HG03442 (cell line): ENCODE data around the gene H19.

Experiments used
- ATAC-seq: cut with Tn5 transposase; IDR thresholded peaks from one replicate; pipeline ENCODE4 v1.9.1; 2021; ENCODE audit warnings: mild to moderate bottlenecking, moderate library complexity; ENCODE audit not compliant: unreplicated experiment

H19 gene

GRCh38 chr11:1987024-1987423 lies 10.6 kb downstream of the H19 start:
- ATAC-seq, result no peak

DNA sequence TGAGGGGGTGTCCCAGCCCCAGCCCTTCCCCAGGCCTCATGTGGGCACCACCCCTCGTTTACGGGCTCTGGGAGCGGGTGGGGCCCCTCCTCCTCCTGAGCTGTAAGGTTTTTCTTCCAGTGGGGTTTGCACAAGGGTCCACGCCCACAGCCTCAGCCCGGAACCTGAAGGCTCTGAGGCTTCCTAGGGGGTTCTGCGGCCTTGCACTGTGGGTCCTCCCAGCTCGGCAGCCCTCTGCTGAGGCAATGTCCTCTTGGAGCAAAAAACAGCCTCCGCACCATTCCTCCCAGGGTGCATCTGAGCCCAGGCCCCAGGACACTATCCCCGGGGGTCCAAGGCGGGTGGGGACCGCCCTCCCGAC lies 14.1 kb downstream of the H19 start:
- ATAC-seq, result no peak

DNA sequence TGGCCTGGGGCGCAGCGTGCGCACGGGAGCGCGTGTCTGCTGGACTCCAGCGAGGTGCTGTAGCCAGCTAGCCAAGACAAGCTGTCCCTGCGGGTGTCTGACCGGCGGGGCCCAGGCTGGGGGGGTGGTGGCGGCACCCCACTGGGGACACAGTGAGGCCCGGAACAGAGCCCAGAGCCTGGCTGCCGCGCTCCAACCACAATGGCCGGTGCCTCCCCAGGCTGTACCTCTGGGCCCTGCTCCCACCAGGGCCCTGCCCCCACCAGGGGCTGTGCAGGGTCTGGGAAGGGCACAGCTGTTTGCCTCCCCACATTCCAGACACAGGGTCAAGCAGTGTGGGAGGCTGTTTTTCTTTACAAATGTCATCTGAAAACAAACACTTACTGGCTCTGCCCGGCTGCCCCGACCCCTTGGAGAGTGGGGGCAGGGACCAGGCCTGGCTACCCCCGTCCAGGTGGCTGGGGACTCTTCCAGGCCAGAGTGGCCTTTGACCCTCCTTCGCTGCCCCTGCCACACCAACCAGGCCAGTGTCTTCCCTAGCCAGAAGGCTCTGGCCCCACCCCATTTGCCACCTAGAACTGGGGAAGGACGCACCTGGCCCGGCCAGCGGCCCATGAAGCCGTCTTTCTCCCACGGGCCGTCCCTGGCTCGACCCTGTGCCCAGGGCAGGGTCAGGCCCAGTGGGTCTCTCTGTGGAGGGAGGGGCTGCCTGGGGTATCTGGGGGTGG lies 14.6 kb downstream of the H19 start:
- no peak for ATAC-seq

GRCh38 chr11:1979607-1980006 lies 18.0 kb downstream of the H19 start:
- no peak for ATAC-seq

GRCh38 chr11:1978720-1979473 lies 18.7 kb downstream of the H19 start:
- ATAC-seq, result no peak

DNA sequence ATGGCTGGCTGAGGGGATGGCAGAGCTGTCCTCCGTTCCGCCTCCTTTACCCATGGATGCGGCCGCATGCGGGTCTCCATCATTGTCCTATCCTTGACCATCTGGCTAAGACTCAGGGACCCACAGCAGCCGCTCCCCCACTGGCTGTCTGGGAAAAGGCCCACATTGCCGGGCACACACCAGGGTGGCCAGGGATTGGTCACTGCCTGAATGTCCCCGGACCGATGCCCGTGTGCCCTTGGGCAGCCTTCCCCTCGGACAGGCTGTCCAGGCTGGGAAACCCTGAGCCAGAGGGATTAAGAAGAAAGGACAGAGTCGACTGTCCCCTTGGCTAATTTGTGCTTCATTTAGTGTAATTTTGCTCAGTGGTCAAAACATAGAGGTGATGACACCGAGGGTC lies 22.5 kb downstream of the H19 start:
- ATAC-seq, result no peak

GRCh38 chr11:1970956-1971355 lies 26.7 kb downstream of the H19 start:
- no peak for ATAC-seq

- no peak for ATAC-seq
These were observed 27.9 kb downstream of the H19 start for GRCh38 chr11:1969776-1970175.

GRCh38 chr11:1969035-1969434 lies 28.6 kb downstream of the H19 start:
- ATAC-seq, result no peak

GRCh38 chr11:1968454-1969002 lies 29.1 kb downstream of the H19 start:
- ATAC-seq, result no peak

DNA sequence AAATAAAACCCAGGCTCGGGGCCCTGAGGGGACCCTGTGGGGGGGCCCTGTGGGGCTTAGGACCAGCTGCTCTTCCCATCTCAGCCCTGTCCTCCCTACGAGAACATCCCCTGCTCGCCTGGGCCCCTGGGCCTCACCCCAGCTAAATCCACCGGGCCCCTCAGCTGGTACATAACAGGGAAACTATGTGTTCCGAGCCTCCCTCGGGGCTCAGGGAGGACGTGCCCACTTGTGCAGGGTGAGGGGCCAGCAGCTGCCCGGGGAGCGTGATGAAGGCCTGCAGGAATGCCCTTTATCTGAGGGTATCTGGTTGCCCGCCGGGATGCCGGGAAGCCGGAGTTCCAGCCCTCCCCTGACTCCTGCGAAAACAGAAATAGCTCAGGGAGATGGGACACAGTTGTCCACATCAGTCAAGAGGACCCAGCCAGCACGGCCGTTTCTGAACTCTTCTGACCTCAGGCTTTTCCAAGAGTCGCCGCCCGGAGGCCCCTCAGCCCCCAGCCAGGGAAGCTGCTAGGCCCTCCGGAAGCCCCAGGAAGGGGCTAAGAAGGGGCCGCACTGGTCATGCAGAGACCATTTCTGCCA lies 29.9 kb downstream of the H19 start:
- ATAC-seq, result no peak

DNA sequence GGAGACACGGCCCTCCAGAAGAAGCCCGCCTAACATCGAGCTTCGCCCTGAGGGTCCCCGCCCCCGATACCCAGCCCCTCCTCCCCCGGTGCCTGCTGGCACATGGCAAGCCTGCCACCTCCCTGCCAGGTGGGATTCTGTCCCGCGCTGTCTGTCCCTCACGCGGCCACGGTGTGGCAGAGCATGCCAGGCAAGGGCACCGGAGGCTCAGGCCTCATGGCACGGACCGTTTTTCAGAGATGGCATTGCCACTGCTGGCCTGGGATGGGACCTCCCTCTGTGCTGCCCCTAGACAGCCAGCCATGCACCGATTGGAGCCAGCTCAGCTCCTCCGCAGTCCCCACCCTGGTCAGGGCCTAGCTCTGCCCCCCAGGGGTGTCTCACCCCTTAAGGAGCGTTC lies 31.1 kb downstream of the H19 start:
- no peak for ATAC-seq

DNA sequence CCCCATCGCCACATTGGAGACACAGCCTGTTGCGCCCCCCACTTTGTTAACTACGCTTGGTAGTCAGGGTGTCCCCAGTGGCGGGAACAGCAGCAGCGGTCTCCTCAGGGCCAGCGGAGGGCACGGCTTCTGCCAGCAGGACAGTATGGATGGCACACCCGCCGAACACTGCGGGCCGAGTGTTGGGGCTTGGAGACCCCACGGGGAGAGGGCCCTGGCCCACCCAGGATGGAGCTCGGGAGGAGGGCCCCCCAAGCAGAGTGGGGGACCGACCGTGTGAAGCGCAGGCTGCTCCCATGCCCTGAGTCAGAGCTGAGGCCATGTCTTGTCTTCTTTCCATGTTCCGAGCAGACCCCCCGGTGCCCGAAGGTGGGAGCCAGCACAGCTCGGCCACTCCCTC lies 32.7 kb downstream of the H19 start:
- no peak for ATAC-seq

DNA sequence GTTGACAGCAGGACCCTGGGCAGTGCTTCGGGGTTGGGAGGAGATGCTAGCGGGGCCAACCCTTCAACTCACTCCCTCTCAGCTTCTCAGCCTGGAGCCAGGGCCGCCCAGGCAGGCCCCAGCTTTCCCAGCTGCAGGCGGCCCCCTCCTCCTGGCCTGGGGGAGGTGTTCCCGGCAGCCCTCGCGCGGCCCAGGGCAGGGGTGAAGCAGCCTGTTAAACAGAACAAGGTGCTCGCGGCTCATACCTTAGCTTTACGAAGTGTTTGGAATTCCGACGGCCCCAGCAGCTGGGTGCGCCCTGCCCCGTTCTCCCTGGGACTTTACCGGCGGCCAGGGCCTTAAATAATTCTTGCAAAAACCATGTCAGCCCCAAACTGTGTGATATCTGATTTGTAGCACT lies 33.3 kb downstream of the H19 start:
- ATAC-seq, result no peak

DNA sequence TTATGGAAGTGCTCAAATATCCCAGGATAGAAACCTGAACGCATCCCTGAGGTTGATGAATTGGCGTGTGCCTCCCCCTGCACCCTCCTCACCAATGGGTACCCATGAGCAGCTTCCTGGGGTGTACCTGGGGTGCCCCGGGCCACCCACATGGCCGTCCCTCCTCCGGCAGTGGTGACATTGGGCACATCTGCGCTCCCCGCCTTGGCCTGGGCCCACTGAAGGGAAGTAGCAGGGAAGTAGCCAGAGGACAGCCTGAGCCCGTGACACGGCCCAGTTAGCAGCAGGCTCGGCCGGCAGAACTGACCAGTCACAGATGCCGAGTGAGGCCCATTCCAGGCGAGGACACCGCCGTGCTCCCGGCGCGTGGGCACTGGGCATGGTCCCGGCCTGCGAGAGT lies 33.8 kb downstream of the H19 start:
- no peak for ATAC-seq

DNA sequence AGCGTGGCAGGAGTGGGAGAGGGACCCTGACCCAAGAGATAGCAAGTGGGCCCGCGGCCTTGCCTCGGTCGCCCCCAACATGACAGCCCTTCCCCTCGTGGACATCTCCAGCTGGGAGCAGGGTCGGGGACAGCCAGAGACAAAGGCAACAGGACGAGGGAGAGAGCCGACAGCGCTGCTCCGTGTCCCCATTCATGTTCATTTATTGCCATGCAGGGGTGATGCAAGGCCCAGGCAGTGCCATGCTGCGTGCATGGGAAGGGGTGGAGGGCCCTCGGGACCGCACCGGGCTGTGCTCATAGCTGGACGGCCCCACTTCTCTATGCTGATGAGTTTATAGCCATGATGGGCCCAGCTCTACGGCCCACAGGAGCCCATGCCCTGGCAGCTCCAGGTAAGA lies 37.9 kb downstream of the H19 start:
- ATAC-seq, result no peak

DNA sequence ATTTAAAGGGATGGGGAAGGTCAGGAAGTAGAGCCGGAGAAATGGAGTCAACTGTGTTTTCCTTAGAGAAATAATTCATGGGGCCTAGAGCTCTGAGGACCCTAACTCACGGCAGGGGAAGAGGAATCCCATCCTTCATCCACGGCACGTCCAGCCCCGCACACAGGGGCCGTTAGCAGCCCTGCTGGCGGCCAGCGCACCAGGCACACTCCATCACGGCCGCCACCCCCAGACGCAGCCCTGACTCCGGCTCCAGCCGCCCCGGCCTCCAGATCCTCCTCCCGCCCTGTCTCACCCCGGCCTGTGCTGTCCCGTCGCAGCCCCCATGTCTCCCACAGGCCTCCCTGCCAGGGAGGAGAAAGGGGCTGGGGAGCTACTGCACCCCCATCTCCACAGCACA lies 39.3 kb downstream of the H19 start:
- ATAC-seq, result no peak

DNA sequence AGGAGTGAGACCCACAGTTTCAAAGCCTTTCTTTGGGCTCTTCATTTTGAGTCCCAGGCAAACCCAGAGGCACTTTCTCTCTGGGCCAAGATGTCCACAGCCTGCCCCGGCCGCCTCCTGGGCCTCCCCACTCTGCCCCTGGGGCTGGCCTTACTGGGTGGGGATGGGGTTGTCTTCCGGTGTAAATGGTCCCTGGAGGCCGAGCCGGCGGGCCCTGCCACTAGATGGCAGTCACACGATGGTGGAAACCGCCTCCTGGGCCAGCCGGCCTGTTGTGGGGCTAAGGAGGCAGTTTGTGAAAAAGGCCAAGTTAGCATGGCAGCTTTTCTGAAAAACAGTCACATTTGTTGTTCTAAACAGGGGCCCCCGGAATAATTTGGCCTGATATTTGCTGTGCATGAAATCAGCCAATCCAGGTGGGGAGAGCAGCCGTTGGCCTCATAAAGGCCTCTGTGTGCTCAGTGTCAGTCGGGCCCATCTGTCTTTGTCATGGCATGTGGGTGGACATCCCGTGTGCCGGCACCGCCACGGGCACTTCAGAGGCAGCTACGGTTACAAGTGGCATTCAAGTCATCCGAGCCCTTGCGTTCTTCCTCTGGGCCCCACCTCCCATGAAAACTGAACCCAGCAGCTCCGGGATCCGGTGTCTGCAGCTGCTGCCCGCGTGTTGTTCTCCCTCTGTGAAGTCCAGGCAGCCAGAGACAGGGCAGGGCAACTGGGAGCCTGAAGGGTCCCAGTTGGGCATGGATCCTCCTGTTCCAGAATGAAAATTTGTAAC lies 44.0 kb downstream of the H19 start:
- ATAC-seq, result no peak

DNA sequence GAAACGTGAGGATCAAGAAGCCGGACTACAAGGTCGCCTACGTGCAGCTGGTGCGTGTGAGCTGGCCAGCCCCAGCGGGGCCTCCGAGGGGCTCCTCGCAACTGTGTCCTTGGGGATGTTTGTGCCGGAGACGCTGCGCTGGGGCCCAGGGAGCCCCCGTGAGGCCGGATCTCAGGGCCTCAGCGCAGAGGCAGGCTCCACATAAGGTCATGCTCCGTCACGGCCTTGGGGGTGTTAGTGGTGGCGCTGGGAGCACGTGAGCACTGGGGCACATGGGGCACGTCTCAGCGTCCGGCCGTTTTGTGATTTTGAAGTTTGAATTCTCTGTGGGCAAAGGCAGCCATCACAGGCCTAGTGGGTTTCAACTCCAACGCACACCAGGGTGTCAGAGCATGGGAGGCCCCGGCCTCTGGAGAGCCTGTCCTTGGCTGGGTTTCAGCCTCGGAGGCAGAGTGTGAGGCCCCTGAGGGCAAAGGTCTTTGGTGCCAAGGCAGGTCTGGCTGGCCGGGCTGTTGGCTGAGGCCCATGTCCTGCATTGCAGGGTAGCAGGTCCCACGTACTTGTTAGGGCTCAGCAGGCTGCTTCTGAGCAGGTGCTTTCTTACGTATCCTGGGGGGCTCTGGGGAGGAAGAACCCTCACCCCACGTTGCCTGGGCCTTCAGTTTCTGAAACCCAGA lies 44.7 kb downstream of the H19 start:
- ATAC-seq, result no peak

DNA sequence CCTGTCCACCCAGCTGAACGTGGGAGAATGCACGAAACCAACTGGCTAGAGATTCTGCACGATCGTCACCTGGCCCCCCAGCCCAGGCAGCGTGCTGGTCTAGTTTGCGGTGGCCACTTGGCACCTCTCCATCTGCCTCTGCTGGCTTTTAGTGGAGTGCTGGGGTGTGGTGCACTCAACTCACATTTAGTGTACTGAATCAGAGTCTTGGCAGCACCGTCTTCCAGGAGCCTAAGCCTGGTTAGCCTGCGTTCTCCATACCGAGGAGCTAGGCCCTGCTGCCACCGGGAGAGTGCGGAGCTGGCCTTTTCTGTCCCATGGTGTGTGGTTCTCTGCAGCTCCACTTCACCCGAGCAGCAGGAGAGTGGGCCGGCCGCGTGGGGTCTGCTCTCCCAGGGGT lies 47.7 kb downstream of the H19 start:
- ATAC-seq, result no peak

GRCh38 chr11:1949302-1949701 lies 48.3 kb downstream of the H19 start:
- ATAC-seq, result no peak
